Measurements from ENCODE around the gene ERCC2.
"Not testable (repeated sequence)": the region's sequence is repeated elsewhere in the genome, so short reads cannot be mapped to it uniquely, and the experiment has no call there.

ERCC2 gene

DNA sequence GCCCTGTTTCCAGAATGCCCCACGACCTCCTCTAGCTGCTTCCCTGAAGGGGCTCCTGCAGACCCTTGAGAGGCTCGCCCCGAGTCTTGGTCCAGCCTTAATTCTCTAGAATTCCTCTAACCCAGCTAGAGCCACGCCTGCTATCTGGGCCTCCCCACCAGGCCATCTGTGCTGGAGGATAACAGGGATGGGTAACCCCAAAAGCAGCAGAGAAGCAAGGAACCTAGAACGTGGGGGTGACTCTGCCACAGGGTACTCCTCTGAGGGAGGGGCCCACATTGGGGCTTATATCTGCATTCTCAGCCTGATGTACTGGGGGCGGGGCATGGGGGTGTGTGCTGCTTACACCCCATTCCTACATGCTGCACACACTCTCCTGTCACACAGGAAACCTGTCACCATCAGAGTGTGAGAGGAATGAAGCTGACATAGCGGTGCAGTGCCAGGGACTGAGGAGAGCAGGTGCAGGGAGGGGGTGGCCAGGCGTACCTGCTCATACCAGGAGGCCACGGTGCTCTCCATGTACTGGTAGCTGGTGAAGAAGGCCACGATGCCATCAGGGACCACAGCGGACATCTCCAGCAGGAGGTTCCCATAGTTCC lies 16.0 kb downstream of the ERCC2 start:
- no peak for DNase-seq (ENCODE audit: low read depth)

DNA sequence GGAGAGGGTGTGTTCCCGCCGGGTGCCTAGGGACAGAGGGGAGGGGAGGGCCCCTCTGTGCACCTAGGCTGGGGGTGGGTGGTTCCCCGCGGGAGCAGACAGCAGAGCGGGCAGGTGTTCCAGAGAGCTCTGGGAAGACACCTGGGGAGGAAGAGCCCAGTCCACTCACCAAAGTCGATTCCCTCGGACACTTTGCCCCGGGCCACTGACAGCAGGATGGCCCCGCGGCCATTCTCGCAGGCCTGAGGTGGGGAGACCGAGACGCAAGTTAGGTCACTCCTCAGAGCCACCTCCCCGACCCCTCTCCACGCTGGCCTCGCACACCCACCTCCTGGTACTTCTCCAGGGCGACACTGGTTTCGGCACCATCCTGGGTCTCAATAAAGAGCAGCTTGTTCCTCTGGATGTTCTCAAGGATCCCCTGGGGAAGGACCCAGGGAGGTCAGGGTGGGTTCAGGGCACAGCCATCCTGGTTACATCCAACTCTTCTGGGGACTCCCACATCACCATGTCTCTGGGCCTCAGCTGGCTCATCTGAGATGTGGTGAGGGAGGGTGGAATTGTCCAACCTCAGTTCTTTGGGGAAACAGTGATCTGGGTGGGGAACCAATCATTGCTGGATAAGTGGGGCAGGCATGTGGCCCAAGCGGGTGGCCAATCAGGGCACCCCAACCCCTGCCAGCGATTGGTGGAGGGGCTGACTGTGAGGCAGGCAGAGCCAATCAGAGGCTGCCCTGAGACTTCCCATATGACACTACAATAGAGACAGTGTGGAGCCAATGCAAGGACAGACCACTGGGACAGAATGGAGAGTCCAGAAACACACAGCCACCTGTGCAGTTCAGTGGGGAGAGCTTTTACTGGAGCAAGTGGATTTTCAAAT lies 17.2 kb downstream of the ERCC2 start:
- DNase-seq (ENCODE audit: low read depth) = no peak

DNA sequence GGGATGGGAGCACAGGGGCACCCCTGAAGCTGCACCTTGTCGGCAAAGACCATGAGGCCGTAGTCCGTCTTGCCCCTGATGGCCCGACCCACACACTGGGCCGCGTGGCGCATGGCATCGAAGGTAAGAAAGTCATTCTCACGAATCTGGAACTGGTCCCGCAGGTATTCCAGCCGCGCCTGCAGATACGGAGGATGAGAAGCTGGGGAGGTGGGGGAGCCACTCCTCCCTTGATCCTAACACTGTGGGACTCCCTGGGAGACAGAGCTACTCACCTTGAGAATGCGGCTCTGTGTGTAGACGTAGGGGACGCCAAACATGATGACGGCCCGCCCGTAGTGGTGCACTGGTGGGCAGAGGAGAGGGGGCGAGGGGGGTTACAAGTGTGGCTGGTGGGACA lies 17.9 kb downstream of the ERCC2 start:
- no peak for DNase-seq (ENCODE audit: low read depth)

DNA sequence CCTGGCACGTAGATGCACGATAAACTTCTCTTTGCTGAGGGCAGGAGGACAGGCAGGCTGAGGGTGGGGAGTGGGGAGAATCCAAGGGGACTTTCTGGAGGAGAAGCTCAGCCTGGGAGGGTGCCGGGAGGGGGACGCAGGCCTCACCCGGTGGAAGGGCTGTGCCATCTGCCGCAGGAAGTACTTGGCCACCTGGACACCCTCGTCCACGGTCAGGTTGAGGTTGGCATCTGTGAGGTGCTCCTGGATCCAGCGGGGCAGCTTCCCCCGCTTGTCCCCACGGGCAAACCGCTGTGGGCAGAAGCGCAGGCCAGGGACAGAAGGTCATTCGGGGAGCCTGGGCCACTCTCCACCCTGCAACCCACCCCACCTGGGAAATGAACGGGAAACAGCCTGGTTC lies 18.3 kb downstream of the ERCC2 start:
- DNase-seq (ENCODE audit: low read depth) = no peak

DNA sequence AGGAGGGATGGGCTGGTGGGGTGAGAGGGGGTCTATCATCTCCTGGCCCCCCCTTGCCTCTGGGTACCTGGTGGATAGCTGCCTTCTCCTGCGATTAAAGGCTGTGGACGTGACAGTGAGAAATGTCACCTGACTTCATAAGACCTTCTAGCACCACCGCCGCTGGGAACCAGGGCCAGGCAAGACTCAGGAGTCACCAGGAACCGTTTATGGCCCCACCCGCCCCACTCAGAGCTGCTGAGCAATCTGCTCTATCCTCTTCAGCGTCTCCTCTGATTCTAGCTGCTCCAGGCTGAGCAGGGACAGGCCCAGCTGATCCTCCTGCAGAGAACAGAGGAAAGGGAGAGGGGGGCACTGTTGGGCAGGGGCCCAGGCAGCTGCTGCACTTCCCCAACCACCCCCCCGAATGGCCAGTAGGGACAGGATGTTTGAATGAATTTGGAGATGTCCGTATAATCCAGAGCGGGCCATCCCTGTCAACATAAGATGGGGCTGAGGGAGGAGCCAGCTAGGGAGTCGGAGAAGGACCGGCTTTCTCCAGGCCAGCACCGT lies 18.9 kb downstream of the ERCC2 start:
- DNase-seq (ENCODE audit: low read depth) = no peak

DNA sequence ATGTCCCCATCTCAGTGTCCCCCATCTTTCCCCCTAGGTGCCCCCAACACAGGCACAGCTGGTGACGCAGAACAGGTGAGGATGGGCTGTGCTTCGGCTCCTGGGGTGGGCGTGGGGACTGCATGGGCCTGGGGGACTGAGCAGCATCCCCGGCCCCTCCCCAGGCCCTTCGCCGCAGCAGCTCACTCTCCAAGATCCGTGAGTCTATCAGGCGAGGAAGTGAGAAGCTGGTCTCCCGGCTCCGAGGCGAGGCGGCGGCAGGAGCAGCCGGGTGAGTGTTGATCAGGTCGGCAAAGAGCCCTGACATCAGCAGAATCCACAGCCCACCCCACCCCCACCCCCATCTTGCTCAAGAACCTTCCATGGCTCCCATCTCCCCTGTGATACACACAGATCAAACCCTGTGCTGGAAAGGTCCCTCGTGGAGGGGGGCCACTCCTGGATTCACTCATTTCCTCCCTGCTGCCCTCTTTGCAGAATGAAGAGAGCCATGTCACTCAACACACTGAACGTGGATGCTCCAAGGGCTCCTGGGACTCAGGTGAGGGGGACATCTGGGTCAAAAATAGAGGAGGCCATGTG lies 19.8 kb downstream of the ERCC2 start:
- DNase-seq (ENCODE audit: low read depth) = no peak

DNA sequence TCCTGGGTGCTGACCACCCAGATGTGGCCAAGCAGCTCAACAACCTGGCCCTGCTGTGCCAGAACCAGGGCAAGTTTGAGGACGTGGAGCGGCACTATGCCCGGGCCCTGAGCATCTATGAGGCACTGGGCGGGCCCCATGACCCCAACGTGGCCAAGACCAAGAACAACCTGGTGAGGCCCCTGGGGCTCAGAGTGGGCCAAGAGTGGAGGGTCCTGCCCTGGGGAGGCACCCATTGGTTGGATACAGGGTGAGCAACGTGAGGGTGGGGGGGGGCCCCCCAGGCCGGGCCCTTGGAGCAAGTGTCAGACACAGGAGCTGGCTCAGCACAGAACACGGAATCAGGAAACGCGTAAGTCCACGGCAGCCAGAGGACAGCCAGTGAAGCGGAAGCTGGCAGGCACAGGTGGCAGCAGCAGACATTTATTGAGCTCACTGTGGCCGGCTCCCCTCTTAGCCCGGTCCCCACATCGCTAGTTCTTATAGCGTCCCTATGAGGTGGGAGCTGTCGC lies 20.9 kb downstream of the ERCC2 start:
- no peak for DNase-seq (ENCODE audit: low read depth)

DNA sequence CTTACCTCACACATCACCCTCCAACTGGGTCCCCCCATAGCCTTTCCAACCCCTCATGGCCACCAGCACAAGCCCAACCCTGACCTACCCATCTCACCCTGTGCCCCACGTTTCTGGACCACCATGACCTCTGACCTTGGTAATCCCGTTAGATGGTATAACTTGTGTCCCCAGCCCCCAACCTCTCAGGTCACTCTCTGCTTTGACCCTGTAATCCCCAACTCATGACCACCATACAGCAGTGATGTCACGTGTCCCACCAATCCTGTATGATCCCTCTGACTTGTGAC lies 21.3 kb downstream of the ERCC2 start:
- DNase-seq (ENCODE audit: low read depth) = no peak

DNA sequence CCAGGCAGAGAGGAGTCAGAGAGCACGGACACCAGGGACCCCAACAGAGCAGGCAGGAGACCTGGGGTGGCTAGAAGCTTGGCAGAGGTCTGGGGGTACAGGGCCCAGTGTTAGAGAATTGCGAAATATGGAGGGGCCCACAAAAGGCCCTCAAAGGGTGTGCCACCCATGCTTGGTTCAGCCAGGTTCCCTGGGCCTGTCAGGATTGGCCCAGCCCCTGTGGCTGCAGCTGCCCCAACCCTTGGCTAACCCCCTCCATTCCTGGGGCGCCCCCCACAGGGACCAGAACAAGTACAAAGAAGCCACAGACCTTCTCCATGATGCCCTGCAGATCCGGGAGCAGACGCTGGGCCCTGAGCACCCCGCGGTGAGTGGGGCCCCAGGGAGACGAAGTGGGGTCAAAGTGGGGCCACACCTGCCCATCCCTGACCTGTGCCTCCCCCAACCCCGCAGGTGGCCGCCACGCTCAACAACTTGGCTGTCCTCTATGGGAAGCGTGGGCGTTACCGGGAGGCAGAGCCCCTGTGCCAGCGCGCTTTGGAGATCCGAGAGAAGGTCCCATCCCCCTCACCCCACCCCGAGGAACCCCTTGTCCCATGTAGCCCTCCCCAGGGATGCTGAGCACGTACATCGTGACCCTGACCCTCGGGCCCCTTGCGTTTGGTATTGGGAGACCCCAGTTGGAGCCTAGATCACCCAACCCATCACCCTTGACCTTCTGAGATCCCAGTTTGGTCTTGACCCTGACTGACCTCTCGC lies 21.8 kb downstream of the ERCC2 start:
- no peak for DNase-seq (ENCODE audit: low read depth)

DNA sequence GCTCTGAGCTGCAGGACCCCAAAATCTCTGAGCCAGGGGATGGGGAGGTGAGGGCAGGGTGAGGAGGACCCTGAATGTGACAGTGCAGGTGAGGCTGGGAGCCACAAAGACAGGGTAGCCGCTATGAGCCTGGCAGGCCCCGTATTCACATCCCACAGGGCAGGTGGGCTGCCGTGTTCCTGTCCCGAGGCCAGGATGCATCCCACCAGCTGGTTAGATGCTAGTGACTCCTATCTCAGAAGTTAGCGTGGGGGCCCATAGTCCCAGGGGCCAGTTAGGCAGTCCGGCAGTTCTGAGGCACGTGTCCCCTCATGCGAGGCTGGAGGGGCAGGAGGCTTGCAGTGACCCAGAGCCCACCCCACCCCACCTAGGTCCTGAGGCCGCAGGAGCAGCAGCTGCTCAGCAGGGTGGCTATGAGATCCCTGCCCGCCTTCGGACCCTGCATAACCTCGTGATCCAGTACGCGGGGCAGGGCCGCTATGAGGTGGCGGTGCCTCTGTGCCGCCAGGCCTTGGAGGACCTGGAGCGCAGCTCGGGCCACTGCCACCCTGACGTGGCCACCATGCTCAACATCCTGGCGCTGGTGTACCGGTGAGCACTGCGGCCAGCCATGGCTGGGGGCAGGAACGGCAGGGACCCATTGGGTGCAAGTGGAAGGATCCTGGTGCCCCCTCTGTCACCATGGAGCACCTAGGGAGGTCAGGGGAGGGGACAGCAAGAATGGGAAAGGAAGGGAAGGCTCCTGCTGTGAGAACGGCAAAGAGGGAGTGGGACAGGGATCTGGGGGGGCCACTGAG lies 22.6 kb downstream of the ERCC2 start:
- DNase-seq (ENCODE audit: low read depth) = no peak

DNA sequence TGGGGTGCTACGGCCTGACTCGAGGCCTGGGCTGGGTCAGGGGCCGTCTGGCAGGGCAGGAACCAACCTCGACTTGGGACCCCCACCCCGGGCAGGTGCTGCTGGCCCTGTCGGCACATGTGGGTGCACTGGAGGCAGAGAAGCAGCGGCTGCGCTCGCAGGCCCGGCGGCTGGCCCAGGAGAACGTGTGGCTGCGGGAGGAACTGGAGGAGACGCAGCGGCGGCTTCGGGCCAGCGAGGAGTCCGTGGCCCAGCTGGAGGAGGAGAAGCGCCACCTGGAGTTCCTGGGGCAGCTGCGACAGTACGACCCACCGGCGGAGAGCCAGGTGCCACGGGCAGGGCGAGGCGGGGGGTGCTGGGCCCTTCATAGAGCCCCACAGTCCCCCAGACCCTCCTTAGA lies 23.9 kb downstream of the ERCC2 start:
- DNase-seq (ENCODE audit: low read depth) = no peak

DNA sequence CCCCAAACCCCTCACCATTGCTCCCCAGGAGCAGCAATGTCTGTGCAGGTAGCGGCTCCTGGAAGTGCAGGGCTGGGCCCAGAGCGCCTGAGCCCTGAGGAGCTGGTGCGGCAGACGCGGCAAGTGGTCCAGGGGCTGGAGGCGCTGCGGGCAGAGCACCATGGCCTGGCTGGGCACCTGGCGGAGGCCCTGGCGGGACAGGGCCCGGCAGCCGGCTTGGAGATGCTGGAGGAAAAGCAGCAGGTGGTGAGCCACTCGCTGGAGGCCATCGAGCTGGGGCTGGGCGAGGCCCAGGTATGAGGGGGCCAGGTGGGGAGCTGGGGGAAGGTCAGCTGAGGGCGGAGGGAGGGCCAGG lies 24.9 kb downstream of the ERCC2 start:
- no peak for DNase-seq (ENCODE audit: low read depth)

DNA sequence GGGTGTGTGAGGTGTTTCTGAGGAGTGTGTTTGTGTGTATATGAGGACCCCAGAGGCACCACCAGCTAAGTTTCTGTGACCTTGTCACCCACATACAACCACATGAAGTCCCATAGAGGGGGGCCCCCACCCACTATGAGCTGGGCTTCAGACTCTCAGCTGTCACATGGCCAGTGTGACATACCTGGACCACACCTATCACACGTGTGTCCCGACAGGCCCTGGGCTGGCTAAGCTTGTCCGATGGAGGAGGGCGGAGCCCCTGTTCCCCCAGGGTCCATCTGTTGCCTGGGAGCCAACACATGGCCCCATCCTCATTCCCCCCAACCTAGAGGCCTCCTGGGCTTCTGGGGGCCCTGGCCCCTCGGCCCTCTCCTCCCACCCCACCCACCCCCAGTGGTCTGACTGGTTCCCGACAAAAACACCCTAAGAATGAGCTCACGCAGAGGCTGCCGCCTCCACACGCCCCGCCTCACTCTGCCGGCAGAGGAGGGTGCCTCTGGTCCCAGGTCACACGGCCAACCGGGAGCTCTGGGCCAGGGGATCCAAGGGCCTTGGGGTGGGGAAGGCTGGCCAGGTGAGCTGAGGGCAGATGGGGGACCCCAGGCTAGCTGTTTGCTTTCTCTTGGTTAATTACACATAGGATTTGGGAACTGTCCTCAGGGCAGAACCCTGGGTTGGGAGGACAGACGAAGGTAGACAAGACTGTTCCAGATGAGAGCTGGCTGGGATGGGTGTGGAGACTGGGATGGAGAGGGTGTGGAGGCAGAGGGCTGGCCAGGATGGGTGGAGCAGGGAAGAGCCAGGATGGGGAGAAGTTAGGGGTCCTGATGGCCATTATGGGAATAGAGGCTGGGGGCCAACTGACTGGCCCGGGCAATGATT lies 25.5 kb downstream of the ERCC2 start:
- no peak for DNase-seq (ENCODE audit: low read depth)

DNA sequence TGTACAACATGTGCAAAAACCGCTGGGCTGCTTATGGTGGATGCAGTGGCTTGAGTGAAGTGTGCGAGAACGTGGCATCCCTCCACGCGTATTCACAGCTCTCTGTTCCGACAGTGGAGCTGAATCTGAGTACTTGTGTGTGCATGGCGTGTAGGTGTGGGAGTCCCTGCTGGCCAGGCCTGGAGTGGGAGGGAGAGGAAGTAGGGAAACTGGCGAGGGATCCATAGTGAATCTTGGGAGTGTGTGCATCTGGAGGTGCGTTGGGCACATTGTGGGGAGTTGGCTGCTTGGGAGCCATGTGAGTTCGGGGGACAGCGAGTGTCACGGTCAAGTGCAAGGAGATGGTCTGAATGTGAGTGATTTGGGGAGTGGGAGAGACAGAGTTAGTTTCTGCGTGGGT lies 27.5 kb downstream of the ERCC2 start:
- DNase-seq (ENCODE audit: low read depth) = no peak

DNA sequence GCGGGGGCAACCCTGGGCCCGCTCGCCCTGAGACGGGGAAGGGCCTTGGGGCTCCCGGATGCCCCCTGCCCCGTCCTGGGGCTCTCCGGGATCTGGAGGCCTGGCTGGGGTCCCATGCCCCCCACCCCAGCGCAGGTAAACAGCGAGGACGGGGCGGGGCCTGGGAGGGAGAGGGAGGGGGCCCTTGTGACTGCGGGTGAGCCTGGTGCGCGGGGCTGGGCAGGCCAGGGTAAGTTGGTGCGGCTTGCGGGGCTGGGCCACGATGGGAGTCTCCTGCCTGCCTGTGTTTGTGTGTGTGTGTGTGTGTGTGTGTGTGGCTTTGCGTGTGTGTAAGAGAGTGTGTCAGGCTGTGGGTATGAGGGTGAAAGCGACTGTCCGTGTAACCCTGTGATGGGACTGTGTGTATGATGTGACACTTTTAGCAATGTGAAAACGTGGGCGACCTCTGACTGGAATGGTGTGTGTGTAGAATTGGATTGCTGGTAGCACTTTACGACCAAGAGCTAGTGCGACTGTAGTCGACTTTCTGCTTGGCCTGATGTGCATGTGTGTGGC lies 29.4 kb downstream of the ERCC2 start:
- peak; percentile 12 for DNase-seq (ENCODE audit: low read depth)

DNA sequence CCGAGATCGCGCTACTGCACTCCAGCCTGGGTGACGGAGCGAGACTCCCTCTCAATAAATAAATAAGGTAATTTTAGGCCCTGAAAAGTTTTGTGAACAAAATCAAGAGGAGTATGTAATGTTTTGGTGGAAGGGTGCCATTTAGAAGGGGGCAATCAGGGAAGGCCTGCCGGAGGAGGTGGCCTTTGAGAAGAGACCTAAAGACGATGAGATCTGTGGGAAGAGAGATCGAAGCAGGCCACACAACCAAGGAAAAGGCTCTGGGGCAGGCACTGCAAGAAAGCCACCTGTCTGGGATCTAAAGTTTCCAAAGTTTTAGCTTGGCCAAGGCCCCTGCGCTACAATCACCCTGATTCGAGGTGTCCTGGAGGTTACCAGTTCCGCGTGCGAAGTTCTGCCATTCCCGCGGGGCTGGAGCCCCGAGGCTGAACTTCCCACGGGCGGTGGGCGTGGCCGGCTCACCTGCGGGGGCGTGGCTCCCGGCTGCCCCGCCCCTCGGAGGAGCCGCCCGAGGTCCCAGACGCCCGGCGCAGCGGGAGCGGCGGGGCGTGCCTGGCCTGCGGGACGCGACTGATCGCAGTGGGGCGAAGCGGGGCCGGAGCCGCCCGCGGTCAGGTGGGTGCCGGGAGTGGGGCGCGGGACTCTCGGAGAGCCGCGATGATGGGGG lies 30.0 kb downstream of the ERCC2 start, which contains the start of gene KLC3:
KLC3 (plus strand) TSS at position 519 of the 667 bp plus-strand sequence. CDS start 4,792 bp downstream, outside the sequence.
- DNase-seq (ENCODE audit: low read depth) = no peak

DNA sequence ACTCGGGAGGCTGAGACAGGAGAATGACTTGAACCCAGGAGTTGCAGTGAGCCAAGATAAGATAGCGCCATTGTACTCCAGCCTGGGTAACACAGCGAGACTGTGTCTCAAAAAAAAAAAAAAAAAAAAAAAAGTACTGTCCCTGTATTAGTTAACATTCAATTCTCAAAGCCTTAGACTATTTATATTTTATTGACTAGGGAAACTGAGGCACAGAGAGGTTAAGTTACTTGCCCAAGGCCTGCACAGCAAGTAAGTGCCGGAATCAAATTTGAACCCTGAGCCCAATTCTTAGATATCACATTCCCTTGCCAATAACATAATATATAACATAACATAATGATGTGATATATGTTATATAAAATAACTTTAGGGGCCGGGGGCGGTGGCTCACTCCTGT lies 30.7 kb downstream of the ERCC2 start:
- no peak for DNase-seq (ENCODE audit: low read depth)

DNA sequence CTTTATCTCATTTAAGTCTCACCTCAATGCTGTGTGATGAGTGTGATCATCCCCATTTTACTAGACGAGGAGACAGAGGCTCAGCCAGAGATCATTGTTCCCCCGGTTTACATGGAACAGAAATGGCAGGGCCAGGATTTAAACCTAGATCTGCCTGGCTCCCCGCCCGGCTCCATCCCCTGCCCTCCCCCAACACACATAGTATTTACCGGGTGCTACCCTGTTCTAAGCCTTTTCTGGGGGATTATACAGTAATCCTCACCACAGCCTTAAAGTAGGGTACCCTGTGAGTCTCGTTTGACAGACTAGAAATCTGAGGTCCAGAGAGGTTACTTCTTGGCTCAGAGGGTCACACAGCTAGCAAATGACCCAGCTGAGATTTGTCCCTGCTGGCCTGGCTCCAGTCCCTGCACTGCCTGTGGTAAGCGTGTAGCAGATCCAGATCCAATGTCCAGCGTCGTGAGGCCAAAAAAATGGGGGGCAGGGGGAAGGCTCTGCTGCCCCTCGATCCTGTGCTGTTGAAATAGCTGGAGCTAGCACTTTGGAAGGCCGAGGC lies 33.6 kb downstream of the ERCC2 start:
- no peak for DNase-seq (ENCODE audit: low read depth)

DNA sequence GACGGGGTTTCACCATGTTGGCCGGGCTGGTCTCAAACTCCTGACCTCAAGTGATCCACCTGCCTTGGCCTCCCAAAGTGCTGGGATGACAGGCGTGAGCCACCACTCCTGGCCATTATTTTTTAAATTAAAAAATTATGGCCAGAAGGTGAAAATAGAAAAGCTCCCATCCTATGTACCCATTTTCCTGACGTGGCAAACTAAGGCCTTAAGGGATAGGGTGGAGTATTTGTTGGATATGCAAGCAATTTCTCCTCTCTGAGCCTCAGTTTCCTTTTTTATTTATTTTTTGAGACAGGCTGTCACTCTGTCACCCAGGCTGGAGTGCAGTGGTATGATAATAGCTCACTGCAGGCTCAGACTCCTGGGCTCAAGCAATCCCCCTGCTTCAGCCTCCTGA lies 35.5 kb downstream of the ERCC2 start:
- DNase-seq (ENCODE audit: low read depth) = not testable (repeated sequence)

Data from amniotic epithelial cell (primary cell).